HUES6 (cell line): ENCODE results near the gene SELE.

Experiments used
- H3K27ac ChIP-seq: 2 replicates; pipeline ENCODE4 v1.7.0; 2013; ENCODE audit warnings: low read depth, mild to moderate bottlenecking, low read length, inconsistent platforms
- H3K27me3 ChIP-seq: 2 replicates; pipeline ENCODE4 v1.6.1; 2013; ENCODE audit warnings: low read length; ENCODE audit not compliant: control insufficient read depth, insufficient read depth
- H3K36me3 ChIP-seq: 2 replicates; pipeline ENCODE4 v1.6.1; 2013; ENCODE audit warnings: low read length; ENCODE audit not compliant: control insufficient read depth, insufficient read depth
- H3K4me1 ChIP-seq: 2 replicates; pipeline ENCODE4 v1.6.1; 2013; ENCODE audit warnings: low read length; ENCODE audit not compliant: control insufficient read depth, insufficient read depth
- H3K4me3 ChIP-seq: 2 replicates; pipeline ENCODE4 v1.5.1; 2013; ENCODE audit warnings: low read depth, low read length
- H3K9ac ChIP-seq: one replicate; pipeline ENCODE4 v1.6.1; 2013; ENCODE audit warnings: mild to moderate bottlenecking, low read length
- H3K9me3 ChIP-seq: 2 replicates; pipeline ENCODE4 v1.6.1; 2013; ENCODE audit warnings: low read depth, low read length; ENCODE audit not compliant: control insufficient read depth, insufficient read depth

Gene SELE, protein sequence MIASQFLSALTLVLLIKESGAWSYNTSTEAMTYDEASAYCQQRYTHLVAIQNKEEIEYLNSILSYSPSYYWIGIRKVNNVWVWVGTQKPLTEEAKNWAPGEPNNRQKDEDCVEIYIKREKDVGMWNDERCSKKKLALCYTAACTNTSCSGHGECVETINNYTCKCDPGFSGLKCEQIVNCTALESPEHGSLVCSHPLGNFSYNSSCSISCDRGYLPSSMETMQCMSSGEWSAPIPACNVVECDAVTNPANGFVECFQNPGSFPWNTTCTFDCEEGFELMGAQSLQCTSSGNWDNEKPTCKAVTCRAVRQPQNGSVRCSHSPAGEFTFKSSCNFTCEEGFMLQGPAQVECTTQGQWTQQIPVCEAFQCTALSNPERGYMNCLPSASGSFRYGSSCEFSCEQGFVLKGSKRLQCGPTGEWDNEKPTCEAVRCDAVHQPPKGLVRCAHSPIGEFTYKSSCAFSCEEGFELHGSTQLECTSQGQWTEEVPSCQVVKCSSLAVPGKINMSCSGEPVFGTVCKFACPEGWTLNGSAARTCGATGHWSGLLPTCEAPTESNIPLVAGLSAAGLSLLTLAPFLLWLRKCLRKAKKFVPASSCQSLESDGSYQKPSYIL

GRCh38 chr1:169733924-169734323, at the start of gene SELE:
TSS of gene SELE (minus strand) at chr1:169734079. CDS start at chr1:169733612, 467 bp downstream.
- Histone ChIP-seq H3K9me3 (no peaks in the 10 kb centered on the region), H3K4me1 (no peaks in the 10 kb centered on the region; the same call in 1 of the 2 replicates), H3K4me3 (no peak within 1 kb of the TSS), H3K9ac (no peak within 1 kb of the TSS), H3K27me3 (no peaks in the 10 kb centered on the region), H3K27ac (no peak within 1 kb of the TSS), H3K36me3 (no peaks in the 10 kb centered on the region)

GRCh38 chr1:169782596-169782995, 48.7 kb upstream of the SELE start:
- H3K9ac ChIP-seq: no peak overlapping the region
- H3K27me3 ChIP-seq: no peaks in the 10 kb centered on the region
- H3K4me3 ChIP-seq: no peak overlapping the region
- H3K27ac ChIP-seq: no peak overlapping the region
- H3K9me3 ChIP-seq: no peaks in the 10 kb centered on the region
- no peaks in the 10 kb centered on the region for H3K36me3 ChIP-seq
- H3K4me1 ChIP-seq: peaks cover 14% of the 10 kb centered on the region; the same call in 1 of the 2 replicates

DNA sequence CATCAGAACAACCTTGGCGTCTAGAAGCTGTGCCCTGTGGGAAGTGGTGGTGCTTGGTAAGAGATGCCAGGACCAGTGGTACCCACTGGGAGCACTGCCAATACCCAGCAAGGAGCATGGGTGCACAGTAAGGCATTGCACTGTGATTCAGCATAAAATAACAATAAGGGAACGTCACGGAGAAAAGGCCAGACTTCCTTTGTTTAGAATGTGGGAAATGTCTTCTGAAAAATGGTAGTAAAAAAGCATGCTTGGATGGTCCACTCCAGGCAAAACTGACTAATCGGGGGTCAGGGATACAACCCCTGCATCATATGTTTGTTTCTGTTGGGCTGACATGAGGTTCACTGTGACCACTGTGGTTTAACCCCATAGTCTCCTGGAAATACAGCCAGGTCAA, 46.1 kb upstream of the SELE start:
- Histone ChIP-seq H3K9ac (no peak overlapping the region), H3K4me3 (no peak overlapping the region), H3K9me3 (no peaks in the 10 kb centered on the region), H3K36me3 (no peaks in the 10 kb centered on the region), H3K27ac (no peak overlapping the region), H3K27me3 (no peaks in the 10 kb centered on the region), H3K4me1 (peaks cover 22% of the 10 kb centered on the region; the same call in 1 of the 2 replicates)

GRCh38 chr1:169779150-169779549, 45.3 kb upstream of the SELE start:
- no peak overlapping the region for H3K4me3 ChIP-seq
- no peaks in the 10 kb centered on the region for H3K36me3 ChIP-seq
- H3K27me3 ChIP-seq: no peaks in the 10 kb centered on the region
- H3K9ac ChIP-seq: no peak overlapping the region
- peaks cover 22% of the 10 kb centered on the region; the same call in 1 of the 2 replicates for H3K4me1 ChIP-seq
- H3K27ac ChIP-seq: no peak overlapping the region
- no peaks in the 10 kb centered on the region for H3K9me3 ChIP-seq

DNA sequence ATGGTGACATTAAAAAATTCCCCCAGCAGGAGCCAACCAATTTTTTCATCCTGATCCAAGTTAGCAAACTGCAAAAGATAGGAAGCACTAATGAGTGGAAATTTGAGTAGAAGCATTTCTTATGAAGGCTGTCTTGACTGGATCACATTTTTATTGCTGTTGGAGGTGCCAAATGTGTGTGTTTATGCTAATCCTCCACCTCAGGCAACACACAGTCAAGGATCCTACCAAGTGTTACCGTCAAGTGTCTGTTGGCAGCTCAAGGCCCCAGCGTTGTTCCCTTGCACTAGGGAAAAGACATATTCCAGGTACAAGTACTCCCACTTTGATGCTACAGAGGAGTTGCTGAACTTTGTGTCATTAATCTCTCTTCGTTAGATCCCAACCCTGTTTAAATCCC, 42.6 kb upstream of the SELE start:
- no peak overlapping the region for H3K4me3 ChIP-seq
- H3K27me3 ChIP-seq: no peaks in the 10 kb centered on the region
- no peaks in the 10 kb centered on the region for H3K36me3 ChIP-seq
- no peaks in the 10 kb centered on the region for H3K9me3 ChIP-seq
- no peak overlapping the region for H3K9ac ChIP-seq
- H3K4me1 ChIP-seq: peaks cover 22% of the 10 kb centered on the region; the same call in 1 of the 2 replicates
- H3K27ac ChIP-seq: no peak overlapping the region

GRCh38 chr1:169768161-169768560, 34.3 kb upstream of the SELE start:
- Histone ChIP-seq H3K9ac (no peak overlapping the region), H3K27ac (no peak overlapping the region), H3K4me3 (no peak overlapping the region), H3K27me3 (no peaks in the 10 kb centered on the region), H3K9me3 (no peaks in the 10 kb centered on the region), H3K4me1 (no peaks in the 10 kb centered on the region), H3K36me3 (no peaks in the 10 kb centered on the region)

- Histone ChIP-seq H3K4me3 (no peak overlapping the region), H3K27me3 (no peaks in the 10 kb centered on the region)
Observed at GRCh38 chr1:169765580-169766331, 31.9 kb upstream of the SELE start.

DNA sequence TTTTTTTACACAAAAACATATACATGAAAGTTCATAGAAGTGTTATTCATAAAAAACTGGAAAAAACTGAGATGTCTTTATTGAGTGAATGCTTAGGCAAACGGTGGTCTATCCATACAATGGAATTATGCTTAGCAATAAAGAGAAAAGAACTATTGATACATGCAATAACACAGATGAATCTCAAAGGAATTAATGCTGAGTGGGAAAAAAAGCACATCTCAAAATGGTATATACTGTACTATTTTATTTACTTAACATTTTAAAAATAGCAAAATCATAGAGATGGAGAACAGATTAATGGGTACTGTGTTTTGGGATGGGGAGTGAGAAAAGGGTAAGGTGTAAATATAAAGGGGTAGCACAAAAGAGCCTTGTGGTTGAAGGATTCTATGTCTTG, 31.0 kb upstream of the SELE start:
- no peaks in the 10 kb centered on the region for H3K27me3 ChIP-seq

More at GRCh38 chr1:169765580-169766331, 31.9 kb upstream of the SELE start:
- Histone ChIP-seq H3K27ac (no peak overlapping the region), H3K9ac (no peak overlapping the region), H3K9me3 (0 out of 2 replicates have a peak, but pooled peaks cover 3% of the 10 kb centered on the region), H3K36me3 (no peaks in the 10 kb centered on the region), H3K4me1 (no peaks in the 10 kb centered on the region)

DNA sequence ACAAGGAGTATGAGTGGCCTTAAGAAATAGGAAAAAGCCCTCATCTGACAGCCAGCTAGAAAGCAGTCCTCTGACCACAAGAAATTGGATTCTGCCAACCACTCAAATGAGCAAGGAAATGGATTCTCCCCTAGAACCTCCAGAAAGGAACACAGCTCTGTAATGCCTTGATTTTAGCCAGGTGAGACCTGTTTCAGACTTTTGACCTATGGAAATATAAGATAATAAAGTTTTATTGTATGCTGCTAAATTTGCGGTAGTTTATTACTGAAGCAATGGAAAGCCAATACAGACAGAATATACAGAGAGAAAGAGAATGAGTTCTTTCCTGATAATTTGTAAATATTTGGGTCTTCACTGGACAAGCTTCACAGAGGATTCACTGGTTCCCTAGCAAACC, 28.8 kb upstream of the SELE start:
- Histone ChIP-seq H3K27ac (no peak overlapping the region), H3K27me3 (no peaks in the 10 kb centered on the region), H3K9me3 (peaks cover 22% of the 10 kb centered on the region), H3K9ac (no peak overlapping the region), H3K4me3 (no peak overlapping the region), H3K4me1 (no peaks in the 10 kb centered on the region), H3K36me3 (no peaks in the 10 kb centered on the region)

More for the DNA sequence above, 31.0 kb upstream of the SELE start:
- Histone ChIP-seq H3K4me1 (no peaks in the 10 kb centered on the region), H3K36me3 (no peaks in the 10 kb centered on the region), H3K4me3 (no peak overlapping the region), H3K9me3 (0 out of 2 replicates have a peak, but pooled peaks cover 5% of the 10 kb centered on the region), H3K9ac (no peak overlapping the region), H3K27ac (no peak overlapping the region)

DNA sequence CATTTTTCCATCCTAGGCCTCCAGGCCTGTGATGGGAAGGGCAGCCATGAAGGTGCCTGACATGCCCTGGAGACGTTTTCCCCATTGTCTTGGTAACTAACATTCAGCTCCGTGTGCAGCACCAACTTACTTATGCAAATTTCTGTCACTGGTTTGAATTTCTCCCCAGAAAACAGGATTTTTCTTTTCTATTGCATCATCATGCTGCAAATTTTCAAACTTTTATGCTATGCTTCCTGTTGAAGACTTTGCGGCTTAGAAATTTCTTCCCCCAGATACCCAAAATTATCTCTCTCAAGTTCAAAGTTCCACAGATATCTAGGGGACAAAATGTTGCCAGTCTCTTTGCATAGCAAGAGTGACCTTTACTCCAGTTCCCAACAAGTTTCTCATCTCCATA, 25.2 kb upstream of the SELE start:
- H3K4me1 ChIP-seq: no peaks in the 10 kb centered on the region
- peaks cover 22% of the 10 kb centered on the region for H3K9me3 ChIP-seq
- H3K36me3 ChIP-seq: no peaks in the 10 kb centered on the region
- H3K27me3 ChIP-seq: no peaks in the 10 kb centered on the region
- no peak overlapping the region for H3K27ac ChIP-seq
- H3K9ac ChIP-seq: no peak overlapping the region
- no peak overlapping the region for H3K4me3 ChIP-seq

- Histone ChIP-seq H3K4me1 (no peaks in the 10 kb centered on the region), H3K9ac (no peak overlapping the region), H3K9me3 (peaks cover 7% of the 10 kb centered on the region), H3K36me3 (no peaks in the 10 kb centered on the region), H3K27ac (no peak overlapping the region), H3K4me3 (no peak overlapping the region), H3K27me3 (no peaks in the 10 kb centered on the region)
Observed at GRCh38 chr1:169753549-169753948, 19.7 kb upstream of the SELE start.
